ENCODE measurements around the gene C11orf86. TPM values are rescaled to one million over a fixed set of nuclear protein-coding genes. Genes with fewer than 3 reads are reported as not detected.

Gene C11orf86
- total RNA-seq, 2 donors from 2014 or later, result not detected

GRCh38 chr11:66933531-66933930 lies 41.6 kb upstream of the C11orf86 start:
- H3K27ac Mint-ChIP-seq, result no peak overlapping the region
- 84 to 86% methylated on average over 3 of the region's 3 CpGs for WGBS, 2 experiments (ENCODE audit: insufficient coverage in 1 of 2, insufficient read length in 1 of 2)

GRCh38 chr11:66934950-66935779 lies 39.9 kb upstream of the C11orf86 start:
- WGBS, 2 experiments (ENCODE audit: insufficient coverage in 1 of 2, insufficient read length in 1 of 2), result 89 to 95% methylated on average over 7 to 9 of the region's 9 CpGs

More at GRCh38 chr11:66933531-66933930, 41.6 kb upstream of the C11orf86 start:
- no peaks in the 10 kb centered on the region for H3K36me3 ChIP-seq (ENCODE audit: control insufficient read depth, insufficient read depth, low read length)
- no peaks in the 10 kb centered on the region for H3K27me3 Mint-ChIP-seq (ENCODE audit: insufficient read depth)
- no peaks in the 10 kb centered on the region for H3K27me3 ChIP-seq (ENCODE audit: control insufficient read depth, insufficient read depth, low read length, poor library complexity, severe bottlenecking)
- no peak overlapping the region for H3K27ac ChIP-seq (ENCODE audit: low read depth, low read length)
- TF ChIP-seq CTCF (conservative IDR thresholded peaks at IDR 0.05), result no peak
- H3K4me3 Mint-ChIP-seq, result no peak overlapping the region
- H3K4me1 ChIP-seq (ENCODE audit: control insufficient read depth, insufficient read depth, low read length), result no peaks in the 10 kb centered on the region
- H3K4me3 ChIP-seq (ENCODE audit: low read length), result no peak overlapping the region
- H3K9ac ChIP-seq (ENCODE audit: extremely low read depth, low read length, poor library complexity, severe bottlenecking), result no peak overlapping the region
- no peaks in the 10 kb centered on the region for H3K9me3 Mint-ChIP-seq
- no peaks in the 10 kb centered on the region for H3K36me3 Mint-ChIP-seq (ENCODE audit: low read depth)
- H3K9me3 ChIP-seq (ENCODE audit: control insufficient read depth, low read length), result no peaks in the 10 kb centered on the region
- H3K4me1 Mint-ChIP-seq, result peaks cover 4% of the 10 kb centered on the region
- no peak for DNase-seq

GRCh38 chr11:66936311-66936711 lies 38.8 kb upstream of the C11orf86 start:
- no peaks in the 10 kb centered on the region for H3K27me3 Mint-ChIP-seq (ENCODE audit: insufficient read depth)
- Histone ChIP-seq H3K9me3 (ENCODE audit: control insufficient read depth, low read length) (no peaks in the 10 kb centered on the region), H3K27ac (ENCODE audit: low read depth, low read length) (no peak overlapping the region), H3K36me3 (ENCODE audit: control insufficient read depth, insufficient read depth, low read length) (no peaks in the 10 kb centered on the region), H3K4me1 (ENCODE audit: control insufficient read depth, insufficient read depth, low read length) (no peaks in the 10 kb centered on the region), H3K9ac (ENCODE audit: extremely low read depth, low read length, poor library complexity, severe bottlenecking) (no peak overlapping the region), H3K27me3 (ENCODE audit: control insufficient read depth, insufficient read depth, low read length, poor library complexity, severe bottlenecking) (no peaks in the 10 kb centered on the region), H3K4me3 (ENCODE audit: low read length) (no peak overlapping the region)
- H3K9me3 Mint-ChIP-seq, result no peaks in the 10 kb centered on the region
- H3K27ac Mint-ChIP-seq, result no peak overlapping the region
- DNase-seq, result no peak
- no peak overlapping the region for H3K4me3 Mint-ChIP-seq
- WGBS, 2 experiments (ENCODE audit: insufficient coverage in 1 of 2, insufficient read length in 1 of 2), result 94% methylated on average over 2 of the region's 2 CpGs; no CpG with 5 or more reads in 1 of the 2 experiments
- no peaks in the 10 kb centered on the region for H3K36me3 Mint-ChIP-seq (ENCODE audit: low read depth)
- H3K4me1 Mint-ChIP-seq, result peaks cover 4% of the 10 kb centered on the region
- no peak for TF ChIP-seq CTCF (conservative IDR thresholded peaks at IDR 0.05)

More at GRCh38 chr11:66934950-66935779, 39.9 kb upstream of the C11orf86 start:
- Histone ChIP-seq H3K4me3 (ENCODE audit: low read length) (no peak overlapping the region), H3K9me3 (ENCODE audit: control insufficient read depth, low read length) (no peaks in the 10 kb centered on the region), H3K27ac (ENCODE audit: low read depth, low read length) (no peak overlapping the region), H3K36me3 (ENCODE audit: control insufficient read depth, insufficient read depth, low read length) (no peaks in the 10 kb centered on the region), H3K27me3 (ENCODE audit: control insufficient read depth, insufficient read depth, low read length, poor library complexity, severe bottlenecking) (no peaks in the 10 kb centered on the region), H3K9ac (ENCODE audit: extremely low read depth, low read length, poor library complexity, severe bottlenecking) (no peak overlapping the region), H3K4me1 (ENCODE audit: control insufficient read depth, insufficient read depth, low read length) (no peaks in the 10 kb centered on the region)
- Mint-ChIP-seq H3K4me1 (peaks cover 4% of the 10 kb centered on the region), H3K36me3 (ENCODE audit: low read depth) (no peaks in the 10 kb centered on the region), H3K9me3 (no peaks in the 10 kb centered on the region), H3K4me3 (no peak overlapping the region), H3K27me3 (ENCODE audit: insufficient read depth) (no peaks in the 10 kb centered on the region), H3K27ac (no peak overlapping the region)
- TF ChIP-seq CTCF (conservative IDR thresholded peaks at IDR 0.05), result no peak
- DNase-seq, result no peak
